ENCODE measurements around the gene PASK.

PASK gene

GRCh38 chr2:241189856-241190201 is 40.6 kb upstream of the PASK start:
- H3K36me3 ChIP-seq (ENCODE audit: control insufficient read depth, insufficient read depth, low read length), result no peaks in the 10 kb centered on the region
- 90 to 94% methylated on average over 15 of the region's 15 CpGs for whole genome bisulfite sequencing, 2 experiments
- H3K4me1 ChIP-seq (ENCODE audit: control insufficient read depth, insufficient read depth, low read length), result no peaks in the 10 kb centered on the region
- H3K9me3 ChIP-seq (ENCODE audit: control insufficient read depth, low read length), result no peaks in the 10 kb centered on the region
- no peak overlapping the region for H3K27ac ChIP-seq (ENCODE audit: insufficient read depth, low read depth, low read length, poor library complexity, severe bottlenecking)
- H3K27me3 ChIP-seq (ENCODE audit: control insufficient read depth, insufficient read depth, low read length, poor library complexity, severe bottlenecking), result no peaks in the 10 kb centered on the region
- no peak overlapping the region for H3K4me3 ChIP-seq (ENCODE audit: insufficient read depth, low read depth, low read length)

- H3K4me3 ChIP-seq (ENCODE audit: insufficient read depth, low read depth, low read length), result no peak overlapping the region
- no peaks in the 10 kb centered on the region for H3K4me1 ChIP-seq (ENCODE audit: control insufficient read depth, insufficient read depth, low read length)
- no peaks in the 10 kb centered on the region for H3K9me3 ChIP-seq (ENCODE audit: control insufficient read depth, low read length)
- H3K27ac ChIP-seq (ENCODE audit: insufficient read depth, low read depth, low read length, poor library complexity, severe bottlenecking), result no peak overlapping the region
- no peaks in the 10 kb centered on the region for H3K36me3 ChIP-seq (ENCODE audit: control insufficient read depth, insufficient read depth, low read length)
- 91 to 92% methylated on average over 32 of the region's 32 CpGs for WGBS, 2 experiments
- H3K27me3 ChIP-seq (ENCODE audit: control insufficient read depth, insufficient read depth, low read length, poor library complexity, severe bottlenecking), result no peaks in the 10 kb centered on the region
These were observed 40.0 kb upstream of the PASK start for GRCh38 chr2:241189093-241189855.

DNA sequence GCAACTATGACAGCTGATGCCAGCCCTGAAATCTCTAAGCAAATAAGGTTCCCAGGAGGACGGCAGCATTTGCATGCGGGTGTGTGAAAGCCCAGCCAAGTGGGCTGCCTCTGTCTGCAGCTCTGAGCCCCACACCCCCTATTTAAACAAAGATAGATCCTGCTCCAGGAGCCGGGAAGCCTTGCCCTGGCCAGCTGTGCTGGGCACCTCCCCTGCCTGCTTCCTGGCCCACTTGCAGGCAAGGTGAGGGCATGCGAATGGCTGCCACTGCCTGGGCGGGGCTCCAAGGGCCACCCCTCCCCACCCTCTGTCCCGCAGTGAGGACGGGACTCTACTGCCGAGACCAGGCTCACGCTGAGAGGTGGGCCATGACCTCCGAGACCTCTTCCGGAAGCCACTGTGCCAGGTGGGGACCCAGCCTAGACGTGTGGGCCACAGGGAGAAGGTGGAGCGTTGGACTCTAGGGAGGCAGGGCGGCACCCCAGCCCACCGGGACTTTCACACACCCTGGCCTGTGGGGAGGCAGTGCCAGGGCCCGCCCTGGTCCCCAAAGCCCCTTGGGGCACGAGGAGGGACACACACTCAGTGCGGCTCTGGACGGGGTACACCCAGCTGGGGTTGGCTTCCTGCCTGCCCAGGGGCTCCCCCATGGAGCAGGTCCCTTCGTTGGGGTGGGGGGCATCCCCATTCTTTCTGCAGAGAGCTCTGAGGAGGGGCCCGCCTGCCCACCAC is 39.3 kb upstream of the PASK start, which contains the start of gene ANO7:
Gene ANO7, plus strand, starts transcription at position 317 of the 732 bp plus-strand sequence. CDS start 1,387 bp downstream, outside the sequence.
- Histone ChIP-seq H3K9me3 (ENCODE audit: control insufficient read depth, low read length) (no peaks in the 10 kb centered on the region), H3K4me3 (ENCODE audit: insufficient read depth, low read depth, low read length) (no peak within 1 kb of the TSS), H3K36me3 (ENCODE audit: control insufficient read depth, insufficient read depth, low read length) (no peaks in the 10 kb centered on the region), H3K27me3 (ENCODE audit: control insufficient read depth, insufficient read depth, low read length, poor library complexity, severe bottlenecking) (no peaks in the 10 kb centered on the region), H3K27ac (ENCODE audit: insufficient read depth, low read depth, low read length, poor library complexity, severe bottlenecking) (no peak within 1 kb of the TSS), H3K4me1 (ENCODE audit: control insufficient read depth, insufficient read depth, low read length) (no peaks in the 10 kb centered on the region)
- WGBS, 2 experiments, result 72 to 75% methylated on average over 21 of the region's 21 CpGs

- Histone ChIP-seq H3K4me3 (ENCODE audit: insufficient read depth, low read depth, low read length) (no peak overlapping the region), H3K36me3 (ENCODE audit: control insufficient read depth, insufficient read depth, low read length) (no peaks in the 10 kb centered on the region), H3K27ac (ENCODE audit: insufficient read depth, low read depth, low read length, poor library complexity, severe bottlenecking) (no peak overlapping the region), H3K4me1 (ENCODE audit: control insufficient read depth, insufficient read depth, low read length) (no peaks in the 10 kb centered on the region), H3K27me3 (ENCODE audit: control insufficient read depth, insufficient read depth, low read length, poor library complexity, severe bottlenecking) (no peaks in the 10 kb centered on the region), H3K9me3 (ENCODE audit: control insufficient read depth, low read length) (no peaks in the 10 kb centered on the region)
- WGBS, 2 experiments, result 59 to 61% methylated on average over 4 of the region's 4 CpGs
These were observed 38.6 kb upstream of the PASK start for GRCh38 chr2:241187918-241188234.

DNA sequence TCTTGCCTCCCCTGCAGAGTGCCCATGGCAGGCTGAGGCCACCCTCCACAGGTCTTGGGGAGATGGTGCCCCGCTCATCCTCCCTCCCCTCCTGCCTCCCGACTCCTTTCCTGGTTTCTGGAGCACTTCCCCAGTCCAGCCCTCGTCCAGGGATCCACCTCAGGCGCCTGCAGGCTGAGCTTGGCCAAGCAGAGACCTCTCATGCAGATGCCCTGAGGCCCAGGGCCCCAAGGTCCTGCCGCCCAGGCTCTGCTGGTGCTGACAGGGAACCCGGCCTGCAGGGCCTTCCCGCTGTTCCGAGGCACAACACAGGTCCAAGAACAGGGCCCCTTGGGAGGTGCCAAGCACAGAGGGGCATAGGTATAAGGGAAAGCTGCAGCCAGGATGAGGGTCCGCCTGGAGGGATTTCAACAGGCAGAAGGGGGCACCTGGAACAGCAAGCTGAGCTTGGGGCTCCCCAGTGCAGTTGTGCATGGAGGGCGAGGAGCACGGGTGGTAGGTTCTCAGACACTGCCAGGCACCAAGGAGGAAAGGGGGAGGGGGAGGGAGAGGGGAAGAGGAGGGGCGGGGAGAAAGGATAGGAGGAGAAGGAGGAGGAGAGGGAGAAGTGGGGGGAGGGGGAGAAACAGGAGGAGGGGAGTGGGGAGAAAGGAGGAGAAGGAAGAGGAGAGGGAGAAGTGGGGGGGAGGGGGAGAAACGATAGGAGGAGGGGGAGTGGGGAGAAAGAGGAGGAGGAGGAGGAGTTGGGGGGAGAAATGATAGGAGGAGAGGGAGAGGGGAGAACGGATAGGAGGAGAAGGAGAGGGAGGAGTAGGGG is 38.0 kb upstream of the PASK start:
- WGBS, 2 experiments, result 61 to 64% methylated on average over 14 of the region's 14 CpGs
- Histone ChIP-seq H3K27me3 (ENCODE audit: control insufficient read depth, insufficient read depth, low read length, poor library complexity, severe bottlenecking) (no peaks in the 10 kb centered on the region), H3K4me1 (ENCODE audit: control insufficient read depth, insufficient read depth, low read length) (no peaks in the 10 kb centered on the region)

DNA sequence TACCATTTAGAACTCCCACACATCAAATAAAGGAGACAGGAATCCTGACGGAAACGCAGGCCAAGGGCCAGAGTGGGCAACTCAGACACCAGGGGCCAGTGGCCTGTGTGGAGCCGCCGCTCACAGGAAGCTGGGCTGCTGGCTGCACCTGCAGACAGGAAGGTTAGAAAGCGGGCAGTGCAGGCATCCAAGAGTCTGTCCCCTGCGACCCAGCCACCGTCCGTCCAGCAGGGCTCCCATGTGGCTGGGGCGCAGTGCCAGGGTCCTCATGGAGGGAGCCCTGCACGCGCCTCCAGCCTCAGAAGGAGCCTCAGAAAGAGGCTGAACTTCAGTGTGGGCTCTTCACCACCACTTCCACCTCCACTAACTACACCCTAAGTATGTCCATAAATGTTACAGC is 36.7 kb upstream of the PASK start:
- Histone ChIP-seq H3K27me3 (ENCODE audit: control insufficient read depth, insufficient read depth, low read length, poor library complexity, severe bottlenecking) (no peaks in the 10 kb centered on the region), H3K4me3 (ENCODE audit: insufficient read depth, low read depth, low read length) (no peak overlapping the region), H3K27ac (ENCODE audit: insufficient read depth, low read depth, low read length, poor library complexity, severe bottlenecking) (no peak overlapping the region), H3K36me3 (ENCODE audit: control insufficient read depth, insufficient read depth, low read length) (no peaks in the 10 kb centered on the region), H3K4me1 (ENCODE audit: control insufficient read depth, insufficient read depth, low read length) (no peaks in the 10 kb centered on the region), H3K9me3 (ENCODE audit: control insufficient read depth, low read length) (no peaks in the 10 kb centered on the region)
- 84 to 87% methylated on average over 11 of the region's 11 CpGs for WGBS, 2 experiments

More for the DNA sequence above, 38.0 kb upstream of the PASK start:
- H3K4me3 ChIP-seq (ENCODE audit: insufficient read depth, low read depth, low read length), result no peak overlapping the region
- no peak overlapping the region for H3K27ac ChIP-seq (ENCODE audit: insufficient read depth, low read depth, low read length, poor library complexity, severe bottlenecking)
- H3K36me3 ChIP-seq (ENCODE audit: control insufficient read depth, insufficient read depth, low read length), result no peaks in the 10 kb centered on the region
- H3K9me3 ChIP-seq (ENCODE audit: control insufficient read depth, low read length), result no peaks in the 10 kb centered on the region

- Histone ChIP-seq H3K27me3 (ENCODE audit: control insufficient read depth, insufficient read depth, low read length, poor library complexity, severe bottlenecking) (no peaks in the 10 kb centered on the region), H3K27ac (ENCODE audit: insufficient read depth, low read depth, low read length, poor library complexity, severe bottlenecking) (no peak overlapping the region), H3K4me1 (ENCODE audit: control insufficient read depth, insufficient read depth, low read length) (no peaks in the 10 kb centered on the region), H3K9me3 (ENCODE audit: control insufficient read depth, low read length) (no peaks in the 10 kb centered on the region), H3K36me3 (ENCODE audit: control insufficient read depth, insufficient read depth, low read length) (no peaks in the 10 kb centered on the region), H3K4me3 (ENCODE audit: insufficient read depth, low read depth, low read length) (no peak overlapping the region)
- WGBS, 2 experiments, result 79 to 83% methylated on average over 9 of the region's 9 CpGs
These were observed 35.6 kb upstream of the PASK start for GRCh38 chr2:241184901-241185300.

DNA sequence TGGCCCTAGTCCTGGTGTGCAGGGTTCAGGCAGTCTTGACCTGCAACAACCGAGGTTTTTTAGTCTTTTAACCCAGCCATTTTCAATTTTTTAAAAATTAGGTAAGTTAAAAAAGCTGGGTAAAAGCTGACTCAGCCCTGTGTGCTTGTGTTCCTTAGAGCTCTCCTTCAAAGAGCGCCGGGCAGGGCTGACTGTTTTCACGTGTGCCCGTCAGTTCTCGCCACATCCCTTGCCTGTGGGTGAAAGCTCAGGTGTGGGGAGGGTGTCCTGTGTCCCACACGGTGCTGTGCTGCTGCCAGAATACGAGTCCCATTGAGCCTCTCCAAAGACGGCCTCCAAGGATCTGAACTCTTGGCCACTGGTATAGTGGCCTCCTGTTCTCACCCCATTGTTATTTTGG is 33.9 kb upstream of the PASK start:
- no peaks in the 10 kb centered on the region for H3K36me3 ChIP-seq (ENCODE audit: control insufficient read depth, insufficient read depth, low read length)
- no peak overlapping the region for H3K27ac ChIP-seq (ENCODE audit: insufficient read depth, low read depth, low read length, poor library complexity, severe bottlenecking)
- no peaks in the 10 kb centered on the region for H3K27me3 ChIP-seq (ENCODE audit: control insufficient read depth, insufficient read depth, low read length, poor library complexity, severe bottlenecking)
- WGBS, 2 experiments, result 94% methylated on average over 9 of the region's 9 CpGs
- no peaks in the 10 kb centered on the region for H3K9me3 ChIP-seq (ENCODE audit: control insufficient read depth, low read length)
- no peaks in the 10 kb centered on the region for H3K4me1 ChIP-seq (ENCODE audit: control insufficient read depth, insufficient read depth, low read length)
- H3K4me3 ChIP-seq (ENCODE audit: insufficient read depth, low read depth, low read length), result no peak overlapping the region

- no peaks in the 10 kb centered on the region for H3K4me1 ChIP-seq (ENCODE audit: control insufficient read depth, insufficient read depth, low read length)
- no peaks in the 10 kb centered on the region for H3K27me3 ChIP-seq (ENCODE audit: control insufficient read depth, insufficient read depth, low read length, poor library complexity, severe bottlenecking)
- 93 to 94% methylated on average over 28 of the region's 28 CpGs for WGBS, 2 experiments
- H3K9me3 ChIP-seq (ENCODE audit: control insufficient read depth, low read length), result no peaks in the 10 kb centered on the region
- H3K4me3 ChIP-seq (ENCODE audit: insufficient read depth, low read depth, low read length), result no peak overlapping the region
- no peaks in the 10 kb centered on the region for H3K36me3 ChIP-seq (ENCODE audit: control insufficient read depth, insufficient read depth, low read length)
- no peak overlapping the region for H3K27ac ChIP-seq (ENCODE audit: insufficient read depth, low read depth, low read length, poor library complexity, severe bottlenecking)
These were observed 33.4 kb upstream of the PASK start for GRCh38 chr2:241182531-241183133.

- Histone ChIP-seq H3K27me3 (ENCODE audit: control insufficient read depth, insufficient read depth, low read length, poor library complexity, severe bottlenecking) (no peaks in the 10 kb centered on the region), H3K4me1 (ENCODE audit: control insufficient read depth, insufficient read depth, low read length) (no peaks in the 10 kb centered on the region), H3K27ac (ENCODE audit: insufficient read depth, low read depth, low read length, poor library complexity, severe bottlenecking) (no peak overlapping the region), H3K9me3 (ENCODE audit: control insufficient read depth, low read length) (no peaks in the 10 kb centered on the region), H3K36me3 (ENCODE audit: control insufficient read depth, insufficient read depth, low read length) (no peaks in the 10 kb centered on the region), H3K4me3 (ENCODE audit: insufficient read depth, low read depth, low read length) (no peak overlapping the region)
- WGBS, 2 experiments, result 94 to 96% methylated on average over 3 of the region's 3 CpGs
These were observed 32.9 kb upstream of the PASK start for GRCh38 chr2:241182126-241182525.
